ENCODE measurements around the gene CASK.

CASK gene

DNA sequence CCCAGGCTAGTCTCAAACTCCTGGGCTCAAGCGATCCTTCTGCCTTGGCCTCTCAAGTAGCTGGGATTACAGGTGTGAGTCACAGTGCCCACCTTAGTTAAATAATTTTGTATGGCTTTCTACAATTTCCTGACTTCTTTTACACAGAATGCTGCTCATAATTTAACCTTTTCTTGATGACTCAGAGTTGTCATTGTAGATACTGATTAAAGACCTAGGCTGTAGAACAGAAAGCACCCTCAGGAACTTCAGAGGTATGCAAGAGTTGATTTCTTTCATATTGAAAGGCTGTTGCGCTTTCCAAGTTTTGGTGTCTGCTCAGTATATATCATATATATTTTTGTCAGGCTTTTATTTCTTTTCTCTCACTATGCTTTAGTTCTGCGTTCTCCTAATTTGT, 255.7 kb downstream of the CASK start:
- Histone ChIP-seq H3K9me3 (ENCODE audit: severe bottlenecking) (no peaks in the 10 kb centered on the region), H3K4me3 (ENCODE audit: low read depth, low read length) (no peak overlapping the region), H3K36me3 (no peaks in the 10 kb centered on the region), H3K27me3 (ENCODE audit: insufficient read depth, low read depth, severe bottlenecking) (no peaks in the 10 kb centered on the region), H3K27ac (no peak overlapping the region)
- TF ChIP-seq, protein P1, sequence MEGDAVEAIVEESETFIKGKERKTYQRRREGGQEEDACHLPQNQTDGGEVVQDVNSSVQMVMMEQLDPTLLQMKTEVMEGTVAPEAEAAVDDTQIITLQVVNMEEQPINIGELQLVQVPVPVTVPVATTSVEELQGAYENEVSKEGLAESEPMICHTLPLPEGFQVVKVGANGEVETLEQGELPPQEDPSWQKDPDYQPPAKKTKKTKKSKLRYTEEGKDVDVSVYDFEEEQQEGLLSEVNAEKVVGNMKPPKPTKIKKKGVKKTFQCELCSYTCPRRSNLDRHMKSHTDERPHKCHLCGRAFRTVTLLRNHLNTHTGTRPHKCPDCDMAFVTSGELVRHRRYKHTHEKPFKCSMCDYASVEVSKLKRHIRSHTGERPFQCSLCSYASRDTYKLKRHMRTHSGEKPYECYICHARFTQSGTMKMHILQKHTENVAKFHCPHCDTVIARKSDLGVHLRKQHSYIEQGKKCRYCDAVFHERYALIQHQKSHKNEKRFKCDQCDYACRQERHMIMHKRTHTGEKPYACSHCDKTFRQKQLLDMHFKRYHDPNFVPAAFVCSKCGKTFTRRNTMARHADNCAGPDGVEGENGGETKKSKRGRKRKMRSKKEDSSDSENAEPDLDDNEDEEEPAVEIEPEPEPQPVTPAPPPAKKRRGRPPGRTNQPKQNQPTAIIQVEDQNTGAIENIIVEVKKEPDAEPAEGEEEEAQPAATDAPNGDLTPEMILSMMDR (IDR thresholded peaks at IDR 0.05; ENCODE audit: low read depth, low read length): no peak
- DNase-seq: no peak

DNA sequence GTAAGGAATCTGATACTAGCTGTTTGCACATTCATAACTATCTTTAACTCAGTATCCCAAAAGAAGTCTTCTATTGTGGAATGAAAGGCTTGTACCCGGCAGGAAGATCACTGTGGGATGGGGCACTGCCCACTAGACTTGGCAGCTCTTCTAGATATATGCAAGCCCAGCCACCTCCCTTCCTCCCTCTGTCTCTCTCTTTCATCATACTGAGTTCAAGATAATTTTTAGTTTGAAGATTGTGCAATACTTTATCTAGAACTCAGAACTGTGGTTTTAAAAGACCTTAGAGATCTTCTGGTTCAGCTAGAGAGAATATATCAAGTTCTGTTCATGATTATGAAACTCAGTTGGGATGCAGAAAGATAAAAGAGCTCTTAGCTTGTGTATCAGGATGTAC, 257.1 kb downstream of the CASK start:
- Histone ChIP-seq H3K9me3 (ENCODE audit: severe bottlenecking) (no peaks in the 10 kb centered on the region), H3K4me3 (ENCODE audit: low read depth, low read length) (no peak overlapping the region), H3K27me3 (ENCODE audit: insufficient read depth, low read depth, severe bottlenecking) (peaks cover 1% of the 10 kb centered on the region), H3K36me3 (no peaks in the 10 kb centered on the region; the same call in 1 of the 2 replicates), H3K27ac (no peak overlapping the region)
- no peak for DNase-seq
- TF ChIP-seq, protein P1 (IDR thresholded peaks at IDR 0.05; ENCODE audit: low read depth, low read length): no peak

DNA sequence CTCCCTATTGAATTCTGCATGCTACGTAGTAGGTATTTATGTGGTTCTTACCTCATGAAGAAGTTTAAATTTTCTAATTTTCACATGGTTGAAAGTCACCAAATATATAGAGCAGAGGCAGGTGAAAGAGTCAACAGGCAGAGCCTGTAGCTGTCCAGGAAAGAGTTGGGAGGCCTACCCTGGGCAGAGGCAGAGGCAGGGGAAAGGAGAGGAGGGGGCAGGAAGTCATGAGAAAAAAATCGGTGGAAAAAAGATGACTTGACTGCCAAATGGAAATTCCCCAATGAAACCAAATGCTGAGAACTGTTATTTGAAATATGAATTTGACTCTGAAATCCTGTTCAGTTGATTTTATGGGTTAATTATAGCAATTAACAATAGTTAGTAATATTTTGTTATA, 257.7 kb downstream of the CASK start:
- TF ChIP-seq, protein P1 (IDR thresholded peaks at IDR 0.05; ENCODE audit: low read depth, low read length): no peak

DNA sequence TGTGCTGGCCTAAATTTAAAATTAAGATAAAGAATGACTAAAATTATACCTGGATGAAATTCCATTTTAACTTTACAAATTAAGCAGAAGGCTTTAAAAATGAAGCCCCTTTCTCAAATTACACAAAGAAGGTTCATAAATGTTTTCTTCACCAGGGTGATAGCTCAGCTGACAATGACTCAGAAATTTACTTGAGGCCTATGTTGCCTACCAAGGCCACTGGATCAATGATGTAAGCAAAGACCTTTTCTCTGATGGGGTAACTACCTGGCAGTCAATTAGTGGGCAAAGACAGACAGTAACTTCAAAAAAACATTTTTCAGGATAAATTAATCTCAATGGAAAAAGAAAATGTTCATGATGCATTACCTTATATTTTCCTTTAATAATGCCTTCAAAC, 258.4 kb downstream of the CASK start:
- no peaks in the 10 kb centered on the region for H3K9me3 ChIP-seq (ENCODE audit: severe bottlenecking)
- H3K4me3 ChIP-seq (ENCODE audit: low read depth, low read length): no peak overlapping the region
- TF ChIP-seq, protein P1 (IDR thresholded peaks at IDR 0.05; ENCODE audit: low read depth, low read length): no peak
- no peak overlapping the region for H3K27ac ChIP-seq
- no peak for DNase-seq
- H3K36me3 ChIP-seq: no peaks in the 10 kb centered on the region; the same call in 1 of the 2 replicates
- peaks cover 4% of the 10 kb centered on the region for H3K27me3 ChIP-seq (ENCODE audit: insufficient read depth, low read depth, severe bottlenecking)

More for the DNA sequence above, 257.7 kb downstream of the CASK start:
- no peak overlapping the region for H3K4me3 ChIP-seq (ENCODE audit: low read depth, low read length)
- H3K27ac ChIP-seq: no peak overlapping the region
- no peak for DNase-seq
- H3K27me3 ChIP-seq (ENCODE audit: insufficient read depth, low read depth, severe bottlenecking): peaks cover 4% of the 10 kb centered on the region
- H3K36me3 ChIP-seq: no peaks in the 10 kb centered on the region; the same call in 1 of the 2 replicates
- H3K9me3 ChIP-seq (ENCODE audit: severe bottlenecking): no peaks in the 10 kb centered on the region

DNA sequence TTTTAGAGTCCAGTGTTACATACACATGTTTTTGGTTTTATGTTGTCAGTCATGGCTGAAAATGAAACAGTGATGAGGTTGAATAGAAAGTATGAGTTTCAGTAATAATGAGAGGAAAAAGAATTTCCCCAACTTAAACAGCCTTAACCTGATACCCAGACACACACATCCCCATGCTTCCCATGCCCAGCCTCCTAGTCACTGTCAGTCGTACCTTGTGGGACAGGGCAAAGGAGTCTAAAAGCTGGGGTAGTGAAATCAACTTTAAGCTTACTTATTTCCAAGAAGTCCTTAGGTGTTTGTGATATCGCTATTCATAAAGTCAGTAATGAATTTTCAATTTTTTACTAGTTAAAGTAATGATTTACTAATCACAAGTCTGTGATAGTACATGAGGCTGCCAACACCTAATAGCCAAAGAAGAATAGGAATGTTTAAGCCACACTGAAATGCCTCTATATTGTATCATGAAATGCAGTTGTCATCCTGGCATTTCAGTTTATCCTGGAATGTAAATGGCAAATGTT, 258.9 kb downstream of the CASK start:
- TF ChIP-seq, protein P1 (IDR thresholded peaks at IDR 0.05; ENCODE audit: low read depth, low read length): no peak
- H3K27ac ChIP-seq: no peak overlapping the region
- H3K27me3 ChIP-seq (ENCODE audit: insufficient read depth, low read depth, severe bottlenecking): peaks cover 4% of the 10 kb centered on the region
- H3K4me3 ChIP-seq (ENCODE audit: low read depth, low read length): no peak overlapping the region
- H3K36me3 ChIP-seq: no peaks in the 10 kb centered on the region; the same call in 1 of the 2 replicates
- no peak for DNase-seq
- no peaks in the 10 kb centered on the region for H3K9me3 ChIP-seq (ENCODE audit: severe bottlenecking)
